Spinal cord (tissue), 10 donors: ENCODE data around the gene PRICKLE3. TPM values are rescaled to one million over a fixed set of nuclear protein-coding genes. Genes with fewer than 3 reads are reported as not detected.

Source experiments
- DNase-seq, 6 donors: peaks; one replicate each; pipeline versions ENCODE4 v3.0.0 to v3.0.0-alpha.2; 2013 to 2015; ENCODE audit warnings: low spot score in 6 of 6, low read depth in 4 of 6
- H3K27ac ChIP-seq: one replicate; pipeline ENCODE4 v1.5.1; 2013; ENCODE audit warnings: low read depth, low read length, control low read depth
- H3K27me3 ChIP-seq: one replicate; pipeline ENCODE4 v1.6.1; 2013; ENCODE audit warnings: low read length; ENCODE audit not compliant: control insufficient read depth, insufficient read depth
- H3K36me3 ChIP-seq: one replicate; pipeline ENCODE4 v1.6.1; 2013; ENCODE audit warnings: low read length; ENCODE audit not compliant: control insufficient read depth, insufficient read depth
- H3K4me1 ChIP-seq: one replicate; pipeline ENCODE4 v1.6.1; 2013; ENCODE audit warnings: low read length; ENCODE audit not compliant: control insufficient read depth, insufficient read depth
- H3K4me3 ChIP-seq: one replicate; pipeline ENCODE4 v1.5.1; 2013; ENCODE audit warnings: low read depth, low read length, control low read depth
- H3K9me3 ChIP-seq: one replicate; pipeline ENCODE4 v1.6.1; 2013; ENCODE audit warnings: low read length; ENCODE audit not compliant: control insufficient read depth, insufficient read depth
- WGBS: methylation state at CpG from one replicate; pipeline ENCODE4 v1.1.5; 2013; ENCODE audit warnings: missing lambda C conversion rate; ENCODE audit not compliant: insufficient coverage; 5-methylcytosine and 5-hydroxymethylcytosine counted together
- long read RNA-seq, 4 donors: transcript quantifications; one replicate each; lab custom pipeline, GENCODE V29; 2026
- polyA plus RNA-seq, 2 donors: library from polyadenylated mRNA; unstranded; fragments of 120-200 nt; gene quantifications; one replicate each; pipeline ENCODE4 v1.2.1, GENCODE V29; 2013; ENCODE audit not compliant: insufficient read length in 2 of 2
- total RNA-seq, 2 donors: library from RNA; depleted of rRNA in 1 of 2; stranded (reverse); fragments of 120-200 nt in 1 of 2; fragments of >200 nt in 1 of 2; gene quantifications; one replicate each; pipeline versions ENCODE4 v1.2.3 to v1.2.4, GENCODE V29; 2013 to 2014
- donor health status: healthy.

The PRICKLE3 gene, protein sequence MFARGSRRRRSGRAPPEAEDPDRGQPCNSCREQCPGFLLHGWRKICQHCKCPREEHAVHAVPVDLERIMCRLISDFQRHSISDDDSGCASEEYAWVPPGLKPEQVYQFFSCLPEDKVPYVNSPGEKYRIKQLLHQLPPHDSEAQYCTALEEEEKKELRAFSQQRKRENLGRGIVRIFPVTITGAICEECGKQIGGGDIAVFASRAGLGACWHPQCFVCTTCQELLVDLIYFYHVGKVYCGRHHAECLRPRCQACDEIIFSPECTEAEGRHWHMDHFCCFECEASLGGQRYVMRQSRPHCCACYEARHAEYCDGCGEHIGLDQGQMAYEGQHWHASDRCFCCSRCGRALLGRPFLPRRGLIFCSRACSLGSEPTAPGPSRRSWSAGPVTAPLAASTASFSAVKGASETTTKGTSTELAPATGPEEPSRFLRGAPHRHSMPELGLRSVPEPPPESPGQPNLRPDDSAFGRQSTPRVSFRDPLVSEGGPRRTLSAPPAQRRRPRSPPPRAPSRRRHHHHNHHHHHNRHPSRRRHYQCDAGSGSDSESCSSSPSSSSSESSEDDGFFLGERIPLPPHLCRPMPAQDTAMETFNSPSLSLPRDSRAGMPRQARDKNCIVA
- total RNA-seq (1 to 10 TPM; 2.0 to 2.2 TPM), polyA plus RNA-seq (1 to 10 TPM; 1.7 to 3.1 TPM)
- long read RNA-seq, donor 1, partial matches to known transcripts: 0 of 2 reads
- long read RNA-seq, donor 1, other reads (novel, unspliced or antisense): 0 of 2 reads
- long read RNA-seq, donor 2: 0 reads
- long read RNA-seq, donor 3: 0 reads
- long read RNA-seq, donor 4: 0 reads

- H3K9me3 ChIP-seq: no peaks in the 10 kb centered on the region
- peak within 1 kb of the TSS; percentile 67 for H3K27ac ChIP-seq
- DNase-seq: peak in 1 of 6 donors; percentile 54
- peak within 1 kb of the TSS; percentile 45 for H3K4me3 ChIP-seq
- WGBS: 39% methylated on average over 56 of the region's 62 CpGs
- H3K27me3 ChIP-seq: no peaks in the 10 kb centered on the region
- H3K36me3 ChIP-seq: peaks cover 9% of the 10 kb centered on the region
- H3K4me1 ChIP-seq: peaks cover 32% of the 10 kb centered on the region
Measured at GRCh38 chrX:49186125-49187027, at the start of gene PRICKLE3. Gene PRICKLE3, minus strand, starts transcription at chrX:49186373. Its CDS starts 76 bp downstream, at chrX:49186297.

GRCh38 chrX:49233887-49234555 is 47.8 kb upstream of the PRICKLE3 start:
- peak in 2 of 6 donors; percentile 3 to 4 for DNase-seq
- peaks cover 3% of the 10 kb centered on the region for H3K36me3 ChIP-seq
- WGBS: 41% methylated on average over 56 of the region's 56 CpGs
- no peak overlapping the region for H3K4me3 ChIP-seq
- H3K27me3 ChIP-seq: peaks cover 2% of the 10 kb centered on the region
- H3K4me1 ChIP-seq: peaks cover 17% of the 10 kb centered on the region
- no peaks in the 10 kb centered on the region for H3K9me3 ChIP-seq
- no peak overlapping the region for H3K27ac ChIP-seq

DNA sequence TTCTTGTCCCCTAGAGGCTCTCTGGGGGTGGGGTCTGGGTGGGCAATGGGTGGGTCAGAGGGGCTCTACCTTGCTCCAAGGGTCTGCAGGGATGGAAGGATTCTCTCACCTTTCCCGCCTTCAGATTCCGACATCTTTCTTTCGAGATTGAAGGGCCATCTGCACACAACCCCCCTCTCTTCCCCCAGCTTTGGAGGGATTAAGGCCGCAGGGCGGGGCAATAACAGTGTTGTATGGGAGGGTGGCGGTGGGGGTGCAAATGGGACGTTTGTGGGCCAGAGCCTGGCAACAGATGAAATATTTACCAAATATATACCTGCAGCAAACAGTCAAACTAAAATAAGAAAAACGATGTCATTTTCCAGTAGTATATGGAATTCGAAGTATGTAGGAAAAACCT is 47.0 kb upstream of the PRICKLE3 start, which contains the start of gene CACNA1F:
Gene CACNA1F, minus strand, starts transcription at position 165 of the 400 bp plus-strand sequence. Its CDS starts 31 bp downstream, at position 134.
- no peak within 1 kb of the TSS for H3K27ac ChIP-seq
- peaks cover 3% of the 10 kb centered on the region for H3K36me3 ChIP-seq
- H3K4me3 ChIP-seq: no peak within 1 kb of the TSS
- no peak for DNase-seq
- H3K27me3 ChIP-seq: peaks cover 2% of the 10 kb centered on the region
- no peaks in the 10 kb centered on the region for H3K9me3 ChIP-seq
- no CpG with 5 or more reads among the region's 9 CpGs for WGBS
- peaks cover 17% of the 10 kb centered on the region for H3K4me1 ChIP-seq

DNA sequence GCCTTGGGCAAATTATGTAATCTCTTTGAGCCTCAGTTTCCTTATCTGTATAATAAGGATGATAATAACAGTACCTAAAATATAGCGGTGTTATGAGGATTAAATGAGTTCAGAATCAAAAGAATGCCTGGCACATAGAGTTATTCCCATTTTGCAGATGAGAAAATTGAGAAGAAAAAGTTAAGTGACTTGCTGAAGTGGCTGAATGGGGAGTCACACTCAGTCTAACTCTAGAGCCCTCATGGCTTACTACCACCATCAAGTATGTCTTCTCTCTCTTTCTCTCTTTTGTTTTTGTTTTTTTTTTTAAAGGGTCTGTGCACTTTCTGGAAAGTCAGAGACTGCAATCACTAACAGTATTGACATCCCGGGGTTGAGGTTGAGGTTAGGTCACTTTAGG is 46.4 kb upstream of the PRICKLE3 start:
- Histone ChIP-seq H3K36me3 (peaks cover 3% of the 10 kb centered on the region), H3K4me3 (no peak overlapping the region), H3K9me3 (no peaks in the 10 kb centered on the region), H3K27me3 (peaks cover 2% of the 10 kb centered on the region), H3K4me1 (peaks cover 17% of the 10 kb centered on the region), H3K27ac (no peak overlapping the region)
- 100% methylated on average over 1 of the region's 2 CpGs for WGBS
- no peak for DNase-seq

- Histone ChIP-seq H3K4me3 (no peak overlapping the region), H3K4me1 (peaks cover 17% of the 10 kb centered on the region), H3K27ac (no peak overlapping the region), H3K9me3 (no peaks in the 10 kb centered on the region), H3K27me3 (peaks cover 2% of the 10 kb centered on the region), H3K36me3 (no peaks in the 10 kb centered on the region)
- 87% methylated on average over 9 of the region's 10 CpGs for WGBS
- no peak for DNase-seq
Measured at GRCh38 chrX:49231333-49232000, 45.3 kb upstream of the PRICKLE3 start.

DNA sequence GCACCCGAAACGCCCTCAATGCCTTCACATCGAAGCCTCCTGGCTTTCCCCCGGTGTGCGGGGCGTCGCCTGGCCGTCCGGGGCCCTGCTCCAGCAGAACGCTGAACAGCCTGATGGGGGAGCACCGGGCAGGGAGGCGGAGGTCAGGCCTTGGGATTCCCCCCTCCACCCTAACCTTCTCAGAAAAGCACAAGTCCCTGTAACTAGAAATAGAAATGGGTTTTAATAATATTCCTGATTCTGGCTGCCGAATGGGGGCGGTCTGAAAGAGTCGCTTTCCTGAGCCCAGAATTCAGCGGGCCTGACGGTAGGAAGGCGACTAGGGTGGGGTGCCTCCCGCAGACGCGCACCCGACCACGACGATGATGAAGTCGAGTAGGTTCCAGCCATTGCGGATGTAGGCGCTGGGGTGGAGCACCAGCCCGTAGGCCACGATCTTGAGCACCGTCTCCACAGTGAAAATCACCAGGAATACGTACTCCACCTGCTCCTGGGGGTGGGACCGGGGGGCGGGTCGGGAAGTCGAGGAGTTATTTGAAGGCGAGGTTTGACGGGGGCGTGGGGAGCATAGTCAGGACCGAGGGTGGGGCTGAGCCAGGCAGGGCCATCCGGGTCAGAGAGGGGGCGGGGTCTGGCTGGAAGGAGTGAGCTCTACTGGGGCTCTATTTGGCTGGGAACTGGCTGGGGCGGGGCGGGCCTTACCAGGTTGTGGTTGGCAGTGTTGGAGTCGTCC is 44.5 kb upstream of the PRICKLE3 start:
- peaks cover 17% of the 10 kb centered on the region for H3K4me1 ChIP-seq
- 35% methylated on average over 41 of the region's 44 CpGs for WGBS
- H3K27me3 ChIP-seq: peaks cover 2% of the 10 kb centered on the region
- no peaks in the 10 kb centered on the region for H3K36me3 ChIP-seq
- no peaks in the 10 kb centered on the region for H3K9me3 ChIP-seq
- H3K27ac ChIP-seq: no peak overlapping the region
- DNase-seq: peak in 2 of 6 donors; percentile 7 to 18
- H3K4me3 ChIP-seq: peak overlapping the region; percentile 27

DNA sequence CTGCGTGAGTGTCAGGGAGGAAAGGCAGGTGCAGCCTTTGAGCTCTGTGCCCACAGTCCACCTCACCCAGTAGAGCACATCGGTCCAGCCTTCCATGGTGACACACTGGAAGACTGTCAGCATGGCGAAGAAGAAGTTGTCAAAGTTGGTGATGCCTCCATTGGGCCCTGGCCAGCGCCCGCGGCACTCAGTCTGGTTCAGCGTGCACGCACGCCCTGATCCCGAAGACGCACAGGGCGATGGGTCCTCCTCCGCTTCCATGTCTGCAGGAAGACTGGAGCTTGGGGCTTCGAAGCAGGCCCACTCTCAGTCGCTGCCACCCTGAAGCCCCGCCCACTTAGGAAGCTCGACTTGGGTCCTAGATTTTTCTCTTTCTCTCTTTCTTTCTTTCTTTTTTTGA is 42.0 kb upstream of the PRICKLE3 start:
- H3K27me3 ChIP-seq: peaks cover 2% of the 10 kb centered on the region
- H3K9me3 ChIP-seq: no peaks in the 10 kb centered on the region
- peaks cover 12% of the 10 kb centered on the region for H3K4me1 ChIP-seq
- H3K36me3 ChIP-seq: no peaks in the 10 kb centered on the region
- no peak overlapping the region for H3K27ac ChIP-seq
- 76% methylated on average over 17 of the region's 17 CpGs for WGBS
- no peak overlapping the region for H3K4me3 ChIP-seq
- no peak for DNase-seq

DNA sequence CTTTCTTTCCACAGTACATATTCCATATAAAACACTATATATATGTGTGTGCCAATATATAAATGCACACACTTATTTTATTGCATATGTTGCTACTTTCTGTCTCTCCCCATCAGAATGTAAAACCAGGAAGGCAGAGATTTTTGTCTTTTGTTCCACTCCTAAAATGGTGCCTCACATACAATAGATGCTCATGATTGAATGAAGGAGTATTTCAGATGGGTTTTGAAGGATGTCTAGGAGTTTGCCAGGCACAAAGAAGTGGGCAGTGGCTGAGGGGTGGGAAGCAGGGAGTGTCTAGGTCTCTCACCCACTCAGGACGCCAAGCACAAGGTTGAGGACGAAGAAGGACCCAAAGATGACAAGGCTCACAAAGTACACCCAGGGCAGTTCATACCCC is 41.6 kb upstream of the PRICKLE3 start:
- Histone ChIP-seq H3K27ac (no peak overlapping the region), H3K36me3 (no peaks in the 10 kb centered on the region), H3K4me1 (peaks cover 12% of the 10 kb centered on the region), H3K27me3 (peaks cover 2% of the 10 kb centered on the region), H3K4me3 (no peak overlapping the region), H3K9me3 (no peaks in the 10 kb centered on the region)
- no CpG with 5 or more reads among the region's 2 CpGs for WGBS
- DNase-seq: no peak
